Measurements from ENCODE around the gene SAMD10.

SAMD10 gene

GRCh38 chr20:63955827-63956663 is 23.4 kb downstream of the SAMD10 start, which contains the start of gene UCKL1:
UCKL1 (minus strand) TSS chr20:63956416; CDS start chr20:63956372, 44 bp downstream.
- peak; percentile 79 for DNase-seq (ENCODE audit: low spot score)

DNA sequence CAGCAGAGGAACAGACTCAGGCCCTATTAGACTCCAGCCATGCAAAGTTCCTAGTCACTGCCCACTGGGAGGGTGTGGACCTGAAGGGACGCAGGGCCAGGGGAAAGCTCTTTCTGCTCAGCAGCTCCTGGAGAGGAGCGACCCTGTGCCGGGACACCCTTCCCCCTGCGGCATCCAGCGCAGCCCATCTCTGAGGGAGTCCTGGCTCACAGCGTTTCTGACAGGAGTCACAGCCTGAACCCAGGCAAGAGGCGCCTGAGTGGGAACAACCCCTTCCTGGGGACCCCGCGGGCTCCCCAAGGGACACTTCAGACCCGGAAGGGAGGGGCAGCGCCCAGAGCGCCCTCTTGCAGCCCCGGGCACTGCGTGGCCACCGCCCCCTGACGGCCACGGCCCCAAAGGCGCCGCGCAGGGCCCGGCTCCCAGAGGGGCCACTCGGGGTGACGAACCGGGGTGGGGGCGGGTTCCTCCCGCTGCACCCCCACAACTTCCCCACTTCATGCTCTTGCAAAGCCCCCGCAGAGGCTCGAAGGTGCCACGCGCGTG is 24.1 kb downstream of the SAMD10 start:
- no peak for DNase-seq (ENCODE audit: low spot score)

DNA sequence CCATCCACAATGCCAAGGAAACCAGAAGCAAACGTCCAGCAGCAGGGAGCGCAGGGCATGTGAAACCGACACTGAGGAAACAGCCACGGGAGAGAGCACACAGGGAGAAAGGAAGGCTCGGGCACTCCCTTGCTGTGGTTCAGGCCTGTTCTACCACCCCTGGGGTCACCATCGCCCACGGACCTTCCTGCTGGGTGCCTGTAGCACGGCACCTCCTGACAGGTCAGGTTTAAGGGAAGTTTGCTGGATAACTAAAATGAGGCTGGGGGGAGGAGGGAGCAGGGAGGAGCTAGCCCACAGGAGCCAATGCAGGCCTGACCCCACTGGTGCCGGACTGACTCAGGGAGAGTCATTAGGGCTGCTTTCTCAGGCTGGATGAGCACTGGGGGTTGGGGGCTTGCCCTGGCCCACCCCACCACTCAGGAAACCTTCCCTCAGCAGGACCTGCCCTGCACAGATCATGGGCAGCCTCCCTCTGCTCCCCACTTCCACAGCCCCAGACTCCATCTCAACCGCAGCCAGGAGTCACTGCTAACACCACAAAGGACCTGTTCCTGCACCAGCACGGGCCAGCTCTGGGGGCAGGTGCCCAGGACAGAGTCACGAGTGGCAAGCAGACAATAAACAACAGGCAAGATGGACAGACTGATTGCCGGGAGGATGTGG is 25.5 kb downstream of the SAMD10 start:
- no peak for DNase-seq (ENCODE audit: low spot score)

GRCh38 chr20:63952769-63953168 is 26.7 kb downstream of the SAMD10 start:
- no peak for DNase-seq (ENCODE audit: low spot score)

GRCh38 chr20:63952210-63952535 is 27.3 kb downstream of the SAMD10 start:
- no peak for DNase-seq (ENCODE audit: low spot score)

DNA sequence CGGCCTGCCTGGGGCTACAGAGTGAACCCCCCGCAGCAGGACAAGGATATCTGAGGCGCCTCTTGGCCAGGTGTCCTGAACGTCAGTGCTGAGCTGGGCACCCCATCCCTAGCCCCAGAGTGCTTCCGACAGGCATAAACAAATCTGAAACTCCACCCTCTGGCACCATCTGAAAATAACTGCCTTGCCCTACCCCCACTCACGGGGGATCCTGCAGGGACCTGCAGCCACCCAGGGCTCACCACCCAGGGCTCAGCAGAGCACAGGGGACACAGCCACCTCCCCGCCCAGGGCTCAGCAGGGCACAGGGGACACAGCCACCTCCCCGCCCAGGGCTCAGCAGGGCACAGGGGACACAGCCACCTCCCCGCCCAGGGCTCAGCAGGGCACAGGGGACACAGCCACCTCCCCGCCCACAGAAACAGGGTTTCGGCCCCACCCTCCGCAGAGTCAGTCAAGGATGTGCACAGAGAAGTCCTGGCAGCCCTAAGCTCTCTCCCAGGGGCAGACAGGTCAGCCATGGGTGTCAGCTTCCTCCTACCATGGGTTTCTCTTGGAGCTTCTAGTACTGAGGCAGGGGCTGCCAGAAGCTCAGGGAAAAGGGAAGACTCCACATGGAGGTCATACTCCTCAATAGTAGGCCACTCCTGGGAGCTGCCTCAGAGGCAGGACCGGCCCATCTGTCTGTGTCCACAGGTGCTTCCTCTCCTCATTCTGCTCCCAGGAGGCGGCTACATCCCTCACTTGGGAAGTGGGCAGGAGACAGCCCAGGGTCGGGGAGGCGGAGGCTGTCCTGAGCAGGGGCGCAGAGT is 27.8 kb downstream of the SAMD10 start:
- DNase-seq (ENCODE audit: low spot score) = no peak

- DNase-seq (ENCODE audit: low spot score) = no peak
Observed at GRCh38 chr20:63950701-63951397, 28.6 kb downstream of the SAMD10 start.

- DNase-seq (ENCODE audit: low spot score) = no peak
Observed at GRCh38 chr20:63947638-63948456, 31.6 kb downstream of the SAMD10 start.

DNA sequence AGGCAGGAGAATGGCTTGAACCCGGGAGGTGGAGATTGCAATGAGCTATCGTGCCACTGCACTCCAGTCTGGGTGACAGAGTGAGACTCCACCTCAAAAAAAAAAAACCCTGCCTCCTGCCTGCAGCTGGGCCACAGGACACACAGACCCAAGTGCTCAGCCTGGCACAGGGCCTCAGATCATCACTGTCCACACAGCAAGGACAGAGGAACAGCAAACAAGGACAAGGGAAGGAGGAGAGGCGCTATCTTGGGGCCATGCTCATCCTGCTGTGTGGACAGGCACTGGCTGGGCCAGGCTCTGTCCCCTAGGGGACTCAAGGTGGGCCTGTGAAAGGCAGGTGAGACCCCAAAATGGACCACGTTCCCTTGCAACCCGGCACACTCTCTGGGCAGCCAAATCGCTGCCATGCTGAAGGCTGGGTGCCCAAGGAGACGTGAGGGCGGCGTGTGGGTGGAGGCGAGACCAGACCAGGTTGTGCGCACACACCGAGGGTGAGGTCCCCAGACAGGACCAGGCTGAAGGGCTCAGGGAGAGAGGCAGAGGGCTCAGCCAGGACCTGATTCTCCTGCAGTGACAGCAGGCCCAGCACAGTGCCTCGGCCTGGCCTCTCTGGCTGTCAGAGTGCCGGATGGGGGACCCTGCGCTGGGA is 32.3 kb downstream of the SAMD10 start:
- no peak for DNase-seq (ENCODE audit: low spot score)

- no peak for DNase-seq (ENCODE audit: low spot score)
Observed at GRCh38 chr20:63945921-63946920, 33.2 kb downstream of the SAMD10 start.

DNA sequence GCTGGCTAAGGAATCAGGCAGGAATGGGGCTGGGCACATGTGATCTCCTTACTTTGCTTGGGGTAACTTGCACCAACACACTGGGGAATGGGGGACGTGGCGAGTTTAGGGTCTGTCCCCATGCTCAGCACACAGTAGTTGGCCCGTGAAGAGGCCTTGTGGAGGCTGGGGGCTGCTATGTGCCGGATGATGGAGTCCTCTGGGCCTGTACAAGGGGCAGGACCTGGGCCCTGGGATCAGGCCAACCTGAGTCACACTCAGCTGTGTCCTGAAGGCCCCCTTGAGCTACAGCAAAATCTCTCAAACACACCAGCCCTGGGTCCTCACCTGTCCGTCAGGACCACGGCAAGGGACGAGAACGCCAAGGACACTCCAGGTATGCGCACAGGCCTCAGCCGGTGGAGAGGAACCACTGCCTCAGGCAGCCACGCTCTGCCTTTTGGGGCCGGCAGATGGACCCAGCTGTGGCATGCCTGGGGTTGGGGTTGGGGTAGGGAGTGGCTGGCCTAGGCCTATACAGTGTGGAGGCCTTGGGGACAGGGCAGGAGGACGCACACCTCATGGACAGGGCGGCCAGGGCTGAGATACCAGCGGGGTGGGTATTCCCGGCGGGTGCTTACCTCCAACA is 34.3 kb downstream of the SAMD10 start:
- no peak for DNase-seq (ENCODE audit: low spot score)

DNA sequence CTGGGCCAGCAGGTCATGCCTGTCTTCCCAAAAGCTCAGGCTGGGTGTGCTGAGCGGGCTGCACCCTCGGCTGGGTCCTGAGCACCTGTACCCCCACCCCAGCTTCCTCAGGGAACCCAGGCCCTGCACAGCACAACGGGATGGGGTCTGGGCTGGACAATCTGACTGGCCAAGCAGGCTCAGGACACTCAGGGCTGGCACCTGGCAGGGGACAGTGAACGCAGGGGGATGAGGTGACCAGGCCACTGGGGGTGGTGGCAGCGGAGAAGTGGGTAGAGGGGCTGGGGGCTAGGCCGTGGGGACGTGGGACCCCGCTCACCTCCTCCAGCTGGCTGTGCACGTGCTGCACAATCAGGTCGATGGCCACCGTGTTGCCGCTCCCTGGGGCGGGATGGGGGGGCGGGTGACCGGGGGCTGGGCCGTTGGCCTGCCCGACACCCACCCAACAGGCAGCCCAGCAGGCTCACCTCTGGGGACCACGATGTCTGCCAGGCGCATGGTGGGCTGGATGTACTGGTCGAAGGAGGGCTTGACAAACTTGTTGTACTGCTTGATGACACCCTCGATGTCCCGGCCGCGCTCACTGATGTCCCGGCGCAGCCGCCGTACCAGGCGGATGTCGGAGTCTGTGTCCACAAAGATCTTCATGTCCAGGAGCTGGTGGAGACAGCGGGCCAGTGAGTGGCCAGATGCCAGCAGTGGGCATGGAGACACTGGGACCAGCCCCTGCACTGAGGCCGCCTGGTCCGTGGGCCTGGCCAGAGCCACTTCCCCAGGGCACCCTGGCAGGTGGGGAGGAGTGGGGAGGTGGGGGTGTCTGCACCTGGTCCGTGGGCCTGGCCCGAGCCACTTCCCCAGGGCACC is 35.1 kb downstream of the SAMD10 start:
- no peak for DNase-seq (ENCODE audit: low spot score)

DNA sequence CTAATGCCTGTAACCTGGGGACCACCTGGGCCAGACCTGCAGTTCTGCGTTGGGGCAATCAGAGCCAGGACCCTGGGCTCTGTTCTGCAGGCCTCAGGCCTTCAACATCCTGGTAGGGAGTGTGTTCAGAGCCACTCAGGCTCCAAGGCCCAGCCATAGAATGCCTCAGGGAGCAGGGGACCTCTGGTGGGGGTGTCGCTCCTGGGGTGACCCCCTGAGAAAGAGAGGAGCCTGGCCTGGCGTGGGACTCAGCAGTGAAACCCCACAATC is 35.7 kb downstream of the SAMD10 start:
- DNase-seq (ENCODE audit: low spot score) = no peak

GRCh38 chr20:63942969-63943807 is 36.3 kb downstream of the SAMD10 start:
- DNase-seq (ENCODE audit: low spot score) = no peak

GRCh38 chr20:63942250-63942951 is 37.0 kb downstream of the SAMD10 start:
- peak; percentile 69 for DNase-seq (ENCODE audit: low spot score)
